Measurements from ENCODE around the gene XCR1.

- no peak for TF ChIP-seq POLR2A (IDR thresholded peaks at IDR 0.05)
- no peak for TF ChIP-seq CTCF (IDR thresholded peaks at IDR 0.05)
- no peak for TF ChIP-seq EP300 (IDR thresholded peaks at IDR 0.05)
These were observed 42.7 kb downstream of the XCR1 start for GRCh38 chr3:45984331-45985312.
